GM18867 (cell line): ENCODE results near the gene TMEFF2.

Source experiments
- ATAC-seq: cut with Tn5 transposase; IDR thresholded peaks from one replicate; pipeline ENCODE4 v1.9.1; 2021; ENCODE audit warnings: mild to moderate bottlenecking, moderate library complexity; ENCODE audit not compliant: unreplicated experiment

TMEFF2 gene

DNA sequence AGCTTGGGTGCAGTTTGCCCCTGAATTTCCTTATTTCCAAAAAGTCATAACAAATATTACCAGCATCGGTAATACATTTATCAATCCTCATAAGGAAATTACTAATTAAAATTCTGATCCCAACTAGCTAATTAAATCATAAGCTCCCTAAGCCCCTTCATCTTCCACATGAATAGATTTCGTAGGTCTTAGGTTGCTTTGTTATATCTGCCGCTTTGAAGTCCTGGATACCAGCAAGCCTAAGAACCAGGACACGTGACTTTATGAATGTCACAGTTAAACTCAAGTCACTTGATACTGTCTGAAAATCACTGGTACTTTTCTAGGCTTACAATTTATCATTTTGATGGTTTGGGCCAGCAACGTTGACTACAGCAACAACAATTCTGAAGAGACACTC, 213.0 kb downstream of the TMEFF2 start:
- no peak for ATAC-seq

DNA sequence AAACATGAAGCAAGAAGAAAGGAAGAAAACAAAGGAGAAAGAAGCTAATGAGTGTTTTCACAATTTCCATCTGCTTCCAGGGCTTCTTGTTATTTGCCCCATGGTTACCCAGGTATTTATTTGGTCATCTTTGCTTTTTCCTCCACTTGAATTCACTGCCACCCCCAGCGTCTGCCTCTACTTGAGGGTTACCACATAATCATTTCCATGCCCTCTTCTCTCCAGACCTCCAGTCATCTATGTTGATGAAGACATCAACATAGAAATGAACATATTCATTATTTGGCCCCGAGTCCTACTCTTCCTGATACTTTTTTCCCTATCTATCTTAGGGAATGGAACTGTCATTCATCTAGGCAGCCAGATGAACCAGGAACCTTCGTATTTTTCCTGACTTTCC, 214.2 kb downstream of the TMEFF2 start:
- no peak for ATAC-seq

DNA sequence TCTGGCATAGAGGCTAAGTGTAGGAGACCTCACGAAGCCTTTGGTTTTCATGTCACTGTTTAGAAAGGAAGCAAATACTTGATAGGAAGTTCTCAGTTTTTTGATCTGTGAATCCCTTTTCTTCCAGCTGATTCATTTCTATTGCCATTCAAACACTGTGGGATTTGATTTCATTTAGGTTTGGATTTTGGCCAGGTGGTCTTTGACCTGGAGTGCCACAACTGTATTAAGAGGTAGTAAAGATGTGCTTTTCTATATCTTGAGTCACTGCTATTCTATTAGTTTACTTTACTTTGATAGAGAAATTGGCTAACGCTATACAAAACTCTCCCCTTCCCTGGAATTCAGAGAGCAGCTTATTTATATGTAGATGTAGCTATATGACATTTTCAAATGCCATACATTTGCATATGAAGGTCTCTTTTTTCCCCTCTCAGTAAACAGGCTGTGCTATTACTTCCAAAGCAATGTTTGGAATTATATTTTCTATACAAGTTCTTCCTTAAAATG, 215.5 kb downstream of the TMEFF2 start:
- ATAC-seq, result no peak

- no peak for ATAC-seq
Measured at GRCh38 chr2:191977754-191978153, 217.0 kb downstream of the TMEFF2 start.

GRCh38 chr2:191976436-191976835, 218.3 kb downstream of the TMEFF2 start:
- ATAC-seq, result no peak

DNA sequence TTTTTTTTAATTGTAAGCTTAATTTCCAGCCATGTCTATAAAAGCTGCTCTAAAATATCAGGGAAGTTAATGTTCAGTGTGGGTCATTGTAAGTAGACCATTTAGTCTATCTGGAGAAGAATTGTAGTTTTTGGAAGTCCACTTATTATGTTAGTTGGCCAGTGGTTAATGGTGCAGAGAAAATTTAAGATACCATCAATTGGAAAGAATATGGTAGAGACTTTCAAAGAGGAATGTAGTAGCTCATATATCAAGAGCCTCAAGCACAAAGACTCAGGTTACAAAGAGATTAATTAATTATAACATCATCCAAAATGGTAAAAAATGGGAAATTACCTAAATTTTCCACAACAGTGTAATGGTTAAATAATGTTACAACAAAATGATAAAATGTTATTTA, 220.1 kb downstream of the TMEFF2 start:
- ATAC-seq, result no peak

DNA sequence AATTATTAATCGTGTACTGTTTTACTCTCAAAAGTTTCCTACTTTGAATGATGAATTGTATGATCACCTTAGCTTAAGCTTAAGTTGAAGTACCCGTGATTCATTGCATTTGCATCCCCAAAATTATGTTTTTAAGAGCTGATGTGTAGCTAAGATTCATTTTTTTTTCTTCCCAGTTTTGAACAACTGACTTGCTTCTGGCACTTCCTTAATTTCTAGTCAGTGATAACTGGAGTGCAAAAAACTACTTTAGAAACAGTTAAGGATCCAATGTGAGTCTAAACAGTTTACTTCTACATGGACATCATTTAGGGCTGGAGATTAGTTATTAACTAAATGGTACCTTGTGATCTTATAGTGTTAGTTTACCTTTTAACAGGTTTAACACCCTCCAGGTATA, 223.9 kb downstream of the TMEFF2 start:
- ATAC-seq, result no peak

GRCh38 chr2:191968120-191968519, 226.6 kb downstream of the TMEFF2 start:
- ATAC-seq, result no peak

DNA sequence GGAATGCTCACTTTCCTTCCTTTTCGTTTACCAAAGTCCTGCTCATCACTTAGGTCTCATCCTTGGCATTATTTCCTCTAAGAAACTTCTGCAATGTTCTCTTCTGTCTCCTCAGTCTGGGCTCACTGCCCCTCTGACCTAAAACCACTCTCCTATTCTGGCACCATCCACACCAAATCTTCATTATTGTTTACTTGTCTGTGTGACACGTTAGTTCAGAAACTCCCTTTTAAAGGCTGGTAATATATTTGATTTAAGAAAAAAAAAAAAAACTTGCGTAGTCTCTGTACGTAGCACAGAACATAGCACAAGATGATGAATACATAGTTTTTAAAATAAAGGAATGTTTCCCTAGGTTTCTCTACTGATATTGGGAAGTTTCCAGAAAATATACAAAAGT, 229.0 kb downstream of the TMEFF2 start:
- ATAC-seq, result no peak

- ATAC-seq, result no peak
Measured at GRCh38 chr2:191961556-191961955, 233.2 kb downstream of the TMEFF2 start.

- no peak for ATAC-seq
Measured at GRCh38 chr2:191959209-191959608, 235.5 kb downstream of the TMEFF2 start.

DNA sequence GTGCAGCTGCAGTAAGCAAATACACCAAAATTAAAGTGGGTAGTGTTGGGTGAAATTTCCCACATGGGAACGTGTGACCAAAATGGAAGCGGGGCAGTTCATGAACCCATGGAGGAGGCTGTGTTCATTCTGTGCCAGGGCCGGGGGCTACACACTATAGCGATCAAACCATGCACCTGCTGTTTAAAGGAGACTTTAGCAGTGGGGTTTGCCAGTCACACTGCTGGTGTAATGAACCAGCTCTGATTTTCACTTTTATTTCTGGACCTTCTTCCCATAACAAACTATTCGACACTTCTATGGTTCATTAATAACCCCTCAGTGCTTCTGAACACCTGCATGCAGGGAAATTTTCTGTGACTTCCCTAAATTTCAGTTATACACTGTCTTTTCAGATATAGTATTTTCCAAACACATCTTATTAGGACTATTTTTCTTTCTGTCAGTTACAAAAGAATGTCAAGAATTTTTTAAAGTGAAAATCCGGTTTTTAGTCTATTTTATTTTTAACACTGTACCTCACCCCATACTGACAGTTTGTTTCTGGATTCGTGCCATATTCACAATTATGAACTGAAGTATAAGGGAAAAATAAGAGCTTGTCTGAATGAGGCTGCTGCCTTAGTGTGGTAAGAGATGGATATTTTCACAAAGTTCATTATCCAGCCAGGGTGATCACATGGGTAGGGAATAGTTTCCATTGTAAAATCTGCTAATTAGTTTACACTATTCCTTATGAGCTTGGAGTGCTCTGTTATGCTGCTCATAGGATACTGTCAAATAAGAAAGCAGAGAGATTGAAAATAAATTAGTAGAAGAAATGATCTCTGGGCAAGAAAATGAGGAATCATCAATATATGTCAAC, 236.5 kb downstream of the TMEFF2 start:
- ATAC-seq, result no peak

DNA sequence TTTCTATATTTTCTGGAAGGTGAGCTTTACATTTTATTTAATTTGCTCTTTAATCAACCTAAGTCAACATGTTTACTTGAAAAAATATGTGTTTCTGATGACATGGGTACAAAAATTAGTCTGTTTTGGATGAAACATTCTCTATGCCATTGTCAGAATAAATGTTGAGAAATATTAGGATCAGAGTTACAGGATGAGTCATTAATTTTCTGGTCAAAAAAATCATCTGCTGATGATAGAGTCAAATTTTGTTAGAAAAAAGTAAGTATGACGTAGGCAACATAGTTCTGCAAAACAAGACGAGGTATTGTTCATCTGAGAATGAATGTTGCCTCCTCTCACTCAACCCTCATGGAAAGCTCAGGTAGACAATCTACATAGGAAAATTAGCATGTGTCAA, 240.3 kb downstream of the TMEFF2 start:
- ATAC-seq, result no peak

DNA sequence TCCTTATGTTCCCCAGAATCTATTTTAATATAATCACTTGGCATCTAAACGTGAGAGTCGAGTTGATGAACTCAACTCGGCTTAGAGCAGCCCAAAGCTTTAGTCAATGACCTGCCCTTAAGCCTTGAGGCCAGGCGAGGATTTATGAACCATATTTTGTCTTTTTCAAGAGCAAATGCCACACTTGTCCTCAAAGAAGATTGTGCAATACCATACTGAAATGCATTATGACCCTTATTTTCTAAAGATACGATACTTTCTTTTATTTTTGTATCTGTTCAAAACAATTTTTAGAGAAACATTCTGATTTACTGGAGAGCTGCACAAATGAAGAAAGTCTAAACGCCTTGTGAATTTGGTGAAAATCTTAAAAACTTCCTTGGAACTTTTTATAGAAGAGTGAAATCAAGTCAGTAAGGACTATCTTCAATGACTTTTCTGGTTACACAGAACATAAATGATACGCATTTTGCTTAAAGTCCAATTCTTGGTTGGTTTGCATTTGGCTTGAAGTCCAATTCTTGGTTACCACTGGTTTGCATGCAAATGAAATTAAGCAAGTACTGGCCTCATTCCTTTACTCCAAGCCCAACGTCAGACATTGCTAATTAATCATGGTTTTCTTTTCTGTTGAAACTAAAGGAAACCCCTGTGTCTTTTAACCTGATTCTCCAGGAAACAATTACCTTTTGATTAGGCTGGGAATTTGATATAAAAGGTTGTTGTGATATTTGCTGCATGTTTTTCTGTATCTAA, 242.0 kb downstream of the TMEFF2 start:
- no peak for ATAC-seq

DNA sequence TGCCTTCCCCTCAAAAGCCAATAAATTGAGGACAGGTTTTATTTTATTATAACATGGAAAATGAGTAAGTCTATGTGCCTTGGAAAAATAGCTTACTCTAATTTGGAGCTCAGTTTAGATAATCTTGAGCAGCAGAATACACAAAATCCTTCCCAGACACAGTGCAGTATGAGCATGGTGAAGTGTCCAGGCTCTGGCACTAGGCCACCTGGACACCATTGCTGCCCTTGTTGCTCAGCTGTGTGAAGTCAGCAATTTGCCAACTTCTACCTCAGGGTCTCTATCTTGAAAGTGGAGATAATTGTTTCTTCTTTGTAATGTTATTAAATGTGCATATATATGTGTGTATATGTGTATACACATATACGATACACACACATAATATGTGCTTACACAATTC, 242.9 kb downstream of the TMEFF2 start:
- ATAC-seq, result no peak

GRCh38 chr2:191951376-191951775, 243.4 kb downstream of the TMEFF2 start:
- ATAC-seq, result no peak

DNA sequence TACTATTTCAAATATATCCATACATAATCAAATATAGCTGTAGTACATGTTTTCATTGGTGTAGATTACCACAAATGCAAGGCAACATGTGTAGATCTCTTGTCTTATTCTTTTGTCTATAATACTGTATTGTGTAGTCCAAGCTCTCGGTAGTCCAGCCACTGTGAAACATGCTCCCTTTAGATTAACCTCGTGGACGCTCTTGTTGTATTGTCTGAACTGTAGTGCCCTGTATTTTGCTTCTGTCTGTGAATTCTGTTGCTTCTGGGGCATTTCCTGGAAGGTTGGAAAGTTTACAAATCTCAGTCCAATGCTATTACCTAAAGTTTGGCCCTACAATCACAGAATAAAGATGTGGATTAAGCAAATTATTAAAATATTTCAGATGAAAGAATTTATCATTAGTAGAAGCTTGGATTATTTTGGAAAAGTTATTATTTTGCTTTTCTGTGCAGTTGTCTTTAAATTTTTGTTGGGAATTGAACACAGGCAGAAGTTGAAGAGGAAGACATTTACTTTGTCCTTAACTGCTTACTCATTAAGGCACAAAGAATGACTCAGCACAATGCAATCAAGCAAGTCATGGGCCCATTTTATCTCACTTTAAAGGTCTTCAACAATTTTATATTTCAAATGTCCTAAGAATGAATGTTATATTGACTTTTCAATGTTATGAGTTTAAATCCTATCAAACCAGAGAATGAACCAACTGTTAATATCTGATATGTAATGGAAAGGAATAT, 244.4 kb downstream of the TMEFF2 start:
- ATAC-seq, result no peak

- no peak for ATAC-seq
Measured at GRCh38 chr2:191947235-191947634, 247.5 kb downstream of the TMEFF2 start.

DNA sequence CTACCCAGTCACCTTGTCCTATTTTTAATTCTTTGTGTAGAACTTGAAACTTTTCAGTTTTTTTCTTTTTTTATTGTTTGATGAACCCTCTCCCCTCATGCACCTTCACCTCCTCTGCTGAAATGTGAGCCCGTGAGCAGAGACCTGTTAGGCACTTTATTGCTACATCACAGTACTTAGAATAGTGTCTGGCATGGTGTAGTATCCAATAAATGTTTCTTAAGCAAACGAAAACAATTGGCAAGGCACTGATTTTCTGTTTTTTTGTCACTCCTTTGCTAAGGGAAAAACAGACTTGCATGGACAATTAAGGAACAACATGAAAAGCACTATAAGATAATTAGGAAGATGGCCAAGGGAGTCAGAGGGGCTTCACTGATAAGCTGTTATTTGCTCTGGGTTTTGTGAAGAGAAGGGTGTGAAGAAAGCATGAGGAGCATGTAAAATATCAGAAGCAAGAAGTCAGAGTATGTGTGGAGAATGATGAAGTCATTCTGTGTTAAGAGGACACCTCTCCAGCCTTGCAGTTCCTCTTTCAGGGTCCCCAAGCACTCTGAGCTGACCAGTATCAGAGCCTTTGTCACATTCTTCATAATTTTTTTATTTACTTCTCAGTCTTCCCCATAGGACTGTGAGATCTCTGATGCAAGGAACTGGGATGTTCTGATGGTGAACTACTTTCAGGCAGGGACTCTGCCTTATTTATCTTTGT, 248.1 kb downstream of the TMEFF2 start:
- ATAC-seq, result peak; percentile 83

- no peak for ATAC-seq
Measured at GRCh38 chr2:191945623-191946022, 249.1 kb downstream of the TMEFF2 start.

DNA sequence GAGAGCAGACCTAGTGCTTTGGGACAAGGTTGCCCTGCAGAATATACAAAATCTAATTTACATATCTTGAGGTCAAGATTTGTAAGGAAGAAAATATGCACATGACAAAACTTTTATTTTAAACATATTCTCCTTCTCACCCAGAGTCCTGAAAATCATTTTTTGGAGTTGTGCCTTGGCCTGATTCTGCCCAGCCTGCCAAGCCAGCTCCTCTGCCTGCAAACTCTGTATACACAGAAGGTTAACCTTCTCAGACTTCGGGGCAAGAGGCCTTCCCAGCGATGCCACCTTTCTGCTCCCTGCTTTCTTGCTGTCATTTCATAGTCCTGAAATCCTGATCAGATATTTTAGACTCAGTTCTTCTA, 252.0 kb downstream of the TMEFF2 start:
- no peak for ATAC-seq
